ENCODE measurements around the gene PRLH. TPM values are rescaled to one million over a fixed set of nuclear protein-coding genes. Genes with fewer than 3 reads are reported as not detected.

PRLH gene, protein sequence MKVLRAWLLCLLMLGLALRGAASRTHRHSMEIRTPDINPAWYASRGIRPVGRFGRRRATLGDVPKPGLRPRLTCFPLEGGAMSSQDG
- total RNA-seq (2014; rRNA removed; shearing (Covaris generic)): not detected in 2 replicates
- polyA plus RNA-seq (2015; cell fraction: cytosol; rRNA removed): not detected in 2 replicates
- not detected in 2 replicates for polyA plus RNA-seq (2015; cell fraction: nucleus; rRNA removed)

DNA sequence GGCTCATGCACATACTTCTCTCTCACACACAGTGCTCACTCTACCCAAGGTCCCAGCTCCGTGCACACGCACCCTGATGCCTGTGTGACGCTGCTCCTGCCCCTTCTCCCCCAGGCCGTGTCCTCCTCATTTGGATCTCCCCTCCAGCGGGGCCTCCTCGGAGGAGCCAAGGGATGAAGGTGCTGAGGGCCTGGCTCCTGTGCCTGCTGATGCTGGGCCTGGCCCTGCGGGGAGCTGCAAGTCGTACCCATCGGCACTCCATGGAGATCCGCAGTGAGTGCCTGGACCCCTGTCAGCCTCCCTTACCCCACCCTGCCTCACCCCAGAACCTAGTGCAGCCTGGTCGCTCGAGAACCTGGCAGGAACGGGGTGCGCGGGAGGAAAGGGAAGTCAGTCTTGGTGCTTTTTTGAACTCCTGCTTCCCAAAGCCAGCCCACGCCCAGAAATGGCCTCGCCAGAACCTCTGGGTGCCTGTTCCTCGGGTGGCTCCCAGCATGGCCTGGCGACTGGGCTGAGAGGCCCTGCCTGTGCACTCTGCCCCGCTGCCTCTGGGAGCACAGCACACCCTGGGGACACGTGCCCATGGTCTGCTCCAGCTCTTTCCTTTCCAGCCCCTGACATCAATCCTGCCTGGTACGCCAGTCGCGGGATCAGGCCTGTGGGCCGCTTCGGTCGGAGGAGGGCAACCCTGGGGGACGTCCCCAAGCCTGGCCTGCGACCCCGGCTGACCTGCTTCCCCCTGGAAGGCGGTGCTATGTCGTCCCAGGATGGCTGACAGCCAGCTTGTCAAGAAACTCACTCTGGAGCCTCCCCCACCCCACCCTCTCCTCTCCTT is at the start of gene PRLH:
Gene PRLH, plus strand, starts transcription at position 174 of the 835 bp plus-strand sequence. Its CDS starts 0 bp downstream, at position 174.
- in situ Hi-C loops (cut with HindIII; ENCODE audit: low pct_unique_long_range_greater_than_20kb, low sequenced_read_pairs): no loop called here
- no peak for DNase-seq (ENCODE audit: low read depth, low spot score)

DNA sequence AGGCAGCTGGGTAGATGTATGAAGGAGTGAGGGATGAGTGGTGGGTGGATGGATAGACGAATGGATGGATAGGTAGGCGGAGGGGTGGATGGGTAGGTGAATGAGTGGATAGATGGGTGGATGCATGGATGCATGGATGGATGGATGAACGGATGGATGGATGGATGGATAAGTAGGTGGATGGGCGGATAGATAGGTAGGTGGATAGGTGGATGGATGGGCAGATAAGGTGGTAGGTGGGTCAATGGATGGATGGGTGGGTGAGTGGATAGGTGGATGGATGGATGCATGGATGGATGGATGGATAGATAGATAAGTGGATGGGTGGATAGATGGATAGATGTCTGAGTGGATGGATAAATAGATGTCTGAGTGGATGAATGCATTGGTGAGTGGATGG is 49.2 kb upstream of the PRLH start:
- DNase-seq (ENCODE audit: low read depth, low spot score): no peak
- in situ Hi-C loops (cut with HindIII; ENCODE audit: low pct_unique_long_range_greater_than_20kb, low sequenced_read_pairs): no loop called here

DNA sequence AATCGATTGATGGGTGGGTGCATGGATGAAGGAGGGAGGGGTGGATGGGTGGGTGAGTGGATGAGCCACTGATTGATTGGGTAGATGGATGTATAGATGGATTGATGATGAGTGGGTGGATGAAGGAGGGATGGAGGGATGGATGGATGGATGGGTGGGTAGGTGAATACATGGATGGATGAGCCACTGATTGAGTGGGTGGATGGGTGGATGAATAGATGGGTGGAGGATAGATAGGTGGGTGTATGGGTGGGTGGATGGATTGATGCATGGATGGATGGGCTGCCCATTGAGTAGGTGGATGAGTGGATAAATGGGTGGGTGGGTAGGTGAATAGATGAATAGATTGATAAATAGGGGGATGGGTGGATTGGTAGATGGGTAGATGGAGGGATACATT is 48.4 kb upstream of the PRLH start:
- no peak for DNase-seq (ENCODE audit: low read depth, low spot score)
- in situ Hi-C loops (cut with HindIII; ENCODE audit: low pct_unique_long_range_greater_than_20kb, low sequenced_read_pairs): no loop called here

DNA sequence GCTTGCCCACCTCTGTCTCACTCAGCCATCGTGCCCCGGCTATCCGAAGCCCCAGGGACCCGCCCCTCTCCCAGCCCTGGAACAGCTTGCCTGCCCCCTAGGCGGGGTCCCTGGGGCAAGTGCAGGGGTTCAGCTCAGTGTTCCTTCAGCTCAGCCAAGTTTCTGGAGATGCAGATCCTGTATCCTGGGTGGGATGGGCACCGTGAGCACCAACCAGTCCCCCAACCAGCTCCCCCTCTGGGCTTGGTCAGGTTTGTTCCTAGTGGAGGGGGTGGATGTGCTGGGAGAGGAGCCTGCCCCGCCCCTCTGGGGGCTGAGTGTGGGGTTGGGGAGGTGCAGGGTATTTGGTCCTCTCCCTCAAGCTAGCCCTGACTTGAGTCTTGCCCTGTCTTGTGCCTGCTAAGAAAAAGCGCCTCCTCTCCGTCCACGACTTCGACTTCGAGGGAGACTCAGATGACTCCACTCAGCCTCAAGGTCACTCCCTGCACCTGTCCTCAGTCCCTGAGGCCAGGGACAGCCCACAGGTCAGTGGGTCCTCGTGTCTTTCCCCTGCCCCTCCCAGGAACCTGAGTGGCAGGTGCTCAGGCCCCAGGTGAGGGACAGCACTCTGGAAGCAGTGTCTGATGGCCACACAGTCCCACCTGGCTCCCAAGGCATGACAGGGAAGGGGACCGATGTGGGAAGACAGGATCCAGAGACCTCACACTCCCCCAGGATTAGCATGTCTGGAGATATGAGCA is 46.7 kb upstream of the PRLH start:
- no peak for DNase-seq (ENCODE audit: low read depth, low spot score)
- in situ Hi-C loops (cut with HindIII; ENCODE audit: low pct_unique_long_range_greater_than_20kb, low sequenced_read_pairs): no loop called here

DNA sequence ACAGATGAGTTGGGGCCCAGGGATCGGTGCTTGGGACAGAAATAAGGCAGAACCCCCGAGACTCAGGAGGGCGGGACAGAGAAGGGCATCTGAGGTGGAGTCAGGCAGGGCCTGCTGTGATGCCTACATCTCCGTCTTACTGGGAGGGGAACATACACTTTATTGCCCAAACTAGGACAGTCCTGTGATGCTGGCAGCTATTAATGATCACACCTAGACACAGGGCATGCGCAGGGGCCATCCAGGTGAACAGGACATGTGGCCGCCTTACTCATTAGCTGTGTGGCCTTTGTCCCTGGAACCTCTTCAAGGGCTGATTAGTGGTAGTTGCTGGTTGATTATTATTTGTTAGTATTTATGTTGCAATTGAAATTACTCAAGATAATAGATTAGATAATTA is 46.1 kb upstream of the PRLH start:
- in situ Hi-C loops (cut with HindIII; ENCODE audit: low pct_unique_long_range_greater_than_20kb, low sequenced_read_pairs): no loop called here
- no peak for DNase-seq (ENCODE audit: low read depth, low spot score)

DNA sequence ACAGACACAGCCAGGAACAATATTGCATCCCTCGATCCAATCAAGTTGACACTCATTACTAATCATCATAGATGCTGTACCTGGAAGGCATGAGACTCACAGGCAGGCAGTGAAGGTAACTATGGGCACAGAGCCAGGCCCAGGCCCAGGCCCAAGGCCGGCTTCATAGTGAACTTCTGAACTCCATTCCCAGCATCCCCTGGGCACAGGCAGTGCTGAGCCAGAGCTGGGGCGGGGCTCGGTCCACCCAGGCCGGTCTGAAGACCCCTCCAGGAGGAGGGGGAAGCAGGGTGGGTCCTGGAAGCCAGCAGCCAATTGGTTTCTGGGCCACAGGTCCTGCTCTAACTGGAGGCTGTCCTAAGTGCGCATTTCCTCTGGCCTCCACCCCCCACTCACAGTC is 41.7 kb upstream of the PRLH start:
- no peak for DNase-seq (ENCODE audit: low read depth, low spot score)
- in situ Hi-C loops (cut with HindIII; ENCODE audit: low pct_unique_long_range_greater_than_20kb, low sequenced_read_pairs): no loop called here

DNA sequence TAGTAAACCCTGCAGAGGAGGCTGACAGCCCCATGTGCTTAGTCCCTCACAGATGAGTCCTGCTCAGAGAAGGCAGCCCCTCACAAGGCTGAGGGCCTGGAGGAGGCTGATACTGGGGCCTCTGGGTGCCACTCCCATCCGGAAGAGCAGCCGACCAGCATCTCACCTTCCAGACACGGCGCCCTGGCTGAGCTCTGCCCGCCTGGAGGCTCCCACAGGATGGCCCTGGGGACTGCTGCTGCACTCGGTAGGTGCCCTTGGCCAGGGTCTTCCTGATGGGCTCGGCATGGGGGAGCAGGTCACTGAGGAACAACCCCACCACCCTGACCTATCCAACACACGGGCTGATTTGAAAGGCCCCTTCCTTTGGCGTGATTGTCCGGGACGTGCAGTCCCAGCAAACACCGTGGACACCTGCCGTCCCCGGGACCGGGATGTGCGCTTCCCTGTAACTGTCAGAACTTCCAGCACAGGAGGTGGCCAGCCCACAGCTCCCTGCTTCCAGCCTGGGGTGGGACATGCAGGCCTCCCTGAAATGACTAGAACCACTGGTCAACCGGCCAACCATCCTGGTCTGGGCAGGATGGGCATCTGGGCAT is 40.7 kb upstream of the PRLH start:
- no peak for DNase-seq (ENCODE audit: low read depth, low spot score)
- in situ Hi-C loops (cut with HindIII; ENCODE audit: low pct_unique_long_range_greater_than_20kb, low sequenced_read_pairs): no loop called here

DNA sequence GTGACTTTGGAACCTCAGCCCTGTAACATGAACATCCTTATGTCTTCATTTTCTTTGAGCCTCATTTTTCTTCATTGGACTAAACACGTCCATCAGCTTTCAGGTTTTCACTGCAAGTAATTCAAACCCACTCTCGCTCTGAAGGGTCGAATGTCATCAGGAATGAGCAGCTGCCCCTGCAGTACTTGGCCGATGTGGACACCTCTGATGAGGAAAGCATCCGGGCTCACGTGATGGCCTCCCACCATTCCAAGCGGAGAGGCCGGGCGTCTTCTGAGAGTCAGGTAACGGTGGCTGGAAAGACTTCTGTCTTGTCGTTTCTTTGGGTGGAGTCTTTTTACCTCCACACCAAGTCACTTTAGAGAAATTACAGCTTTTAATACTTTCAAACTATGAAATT is 39.1 kb upstream of the PRLH start:
- in situ Hi-C loops (cut with HindIII; ENCODE audit: low pct_unique_long_range_greater_than_20kb, low sequenced_read_pairs): no loop called here
- no peak for DNase-seq (ENCODE audit: low read depth, low spot score)

DNA sequence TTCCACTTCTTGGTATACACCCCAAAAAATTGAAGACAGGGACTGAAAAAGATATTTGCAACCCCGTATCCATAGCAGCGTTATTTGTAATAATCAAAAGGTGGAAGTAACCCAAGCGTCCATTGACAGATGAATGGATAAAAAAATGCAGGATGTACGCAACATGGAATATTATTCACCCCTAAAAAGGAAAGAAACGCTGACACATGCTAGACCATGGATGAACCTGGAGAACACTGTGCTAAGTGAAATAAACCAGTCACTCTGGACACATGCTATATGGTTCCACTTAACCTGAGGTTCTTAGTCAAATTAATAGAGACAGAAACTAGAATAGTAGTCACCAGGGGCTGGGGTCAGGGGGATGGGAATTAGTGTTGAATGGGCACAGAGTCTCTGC is 38.6 kb upstream of the PRLH start:
- DNase-seq (ENCODE audit: low read depth, low spot score): no peak
- in situ Hi-C loops (cut with HindIII; ENCODE audit: low pct_unique_long_range_greater_than_20kb, low sequenced_read_pairs): no loop called here

DNA sequence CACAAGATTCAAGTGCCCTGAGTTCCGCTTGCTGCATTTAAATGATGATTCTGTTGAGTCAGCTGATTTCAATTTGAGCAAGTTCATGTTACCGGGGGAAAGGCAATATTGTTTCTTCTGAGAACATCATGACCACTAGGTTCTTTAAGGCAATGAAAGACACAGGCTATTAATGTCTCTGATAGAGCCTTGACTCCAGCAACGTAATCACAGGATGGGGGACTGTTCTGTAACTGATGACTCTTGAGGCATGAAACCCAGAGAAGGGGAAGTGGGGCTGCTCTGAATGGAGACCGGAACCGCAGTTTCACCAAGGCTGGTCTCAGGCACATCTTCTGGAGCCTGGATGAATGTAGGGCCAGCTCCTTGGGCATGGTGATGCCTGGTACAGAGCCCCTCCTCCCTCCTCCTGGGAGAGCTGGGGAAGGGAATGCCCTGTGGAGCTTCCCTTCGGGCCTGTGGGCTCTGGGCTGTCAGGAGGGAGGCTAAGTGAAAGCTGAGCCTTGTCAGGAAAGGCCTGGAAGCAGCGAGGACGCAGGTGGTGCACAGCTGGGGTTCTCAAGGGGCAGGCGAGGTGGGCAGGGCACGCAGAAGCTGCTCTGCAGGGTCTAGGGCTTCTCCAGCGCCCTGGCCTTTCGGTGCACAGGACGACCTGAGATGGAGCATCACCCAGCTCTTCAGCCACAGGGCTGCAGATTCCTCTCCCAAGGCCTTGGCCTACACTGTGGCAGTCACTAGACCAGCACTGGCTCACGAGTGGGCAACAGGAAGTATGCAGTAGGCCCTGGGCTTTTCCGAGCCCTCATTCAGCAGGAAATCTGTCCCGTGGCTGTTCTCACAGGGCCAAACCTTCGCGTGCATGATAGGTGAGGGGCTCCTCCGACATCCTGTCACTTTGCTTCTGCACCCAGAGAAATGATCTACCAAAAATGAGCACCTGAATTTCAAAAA is 36.6 kb upstream of the PRLH start:
- in situ Hi-C loops (cut with HindIII; ENCODE audit: low pct_unique_long_range_greater_than_20kb, low sequenced_read_pairs): no loop called here
- DNase-seq (ENCODE audit: low read depth, low spot score): no peak

DNA sequence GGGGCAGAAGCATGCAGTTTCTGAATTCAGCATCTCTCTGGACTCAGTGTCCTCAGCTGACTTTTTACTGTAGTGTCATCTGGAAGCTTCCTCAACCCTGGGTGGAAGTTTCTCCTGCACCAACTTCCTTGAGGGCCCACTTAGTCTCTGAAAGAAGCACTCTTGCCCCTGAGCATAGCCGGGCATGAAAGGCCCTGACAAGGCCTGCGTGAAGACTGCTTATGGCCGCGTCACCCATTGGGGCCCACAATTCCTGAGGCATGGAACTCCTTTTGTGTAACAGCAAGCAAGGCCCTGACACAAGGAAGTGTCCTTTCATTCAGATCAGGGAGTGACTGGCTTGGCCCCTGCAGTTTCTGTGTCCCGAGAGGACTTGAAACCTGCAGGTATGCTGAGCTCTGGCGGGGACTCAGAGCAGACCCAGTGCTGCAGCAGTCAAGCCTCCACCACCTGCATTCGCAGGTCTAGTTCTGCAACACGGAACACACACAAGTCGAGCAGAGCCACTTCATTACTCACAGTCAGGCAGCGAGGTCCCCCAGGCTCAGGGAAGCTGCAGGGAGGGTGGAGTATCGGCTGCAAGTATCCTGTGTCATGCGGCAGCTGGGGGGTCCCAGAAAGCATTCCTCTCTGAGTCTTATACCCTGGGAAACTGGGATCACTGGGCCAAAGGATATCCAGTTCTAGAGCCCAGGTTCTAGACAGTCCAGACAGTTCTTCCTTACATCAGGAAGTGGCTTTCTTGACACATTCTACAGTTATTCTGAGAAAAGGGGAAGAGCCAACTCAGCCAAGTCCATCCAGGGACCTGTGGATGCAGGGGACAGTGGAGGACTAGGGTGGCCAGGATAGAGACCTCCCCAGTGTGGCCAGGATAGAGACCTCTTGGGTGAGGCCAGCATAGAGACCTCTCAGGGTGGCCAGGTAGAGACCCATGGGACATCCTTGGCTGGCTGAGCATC is 35.6 kb upstream of the PRLH start:
- in situ Hi-C loops (cut with HindIII; ENCODE audit: low pct_unique_long_range_greater_than_20kb, low sequenced_read_pairs): no loop called here
- DNase-seq (ENCODE audit: low read depth, low spot score): no peak

DNA sequence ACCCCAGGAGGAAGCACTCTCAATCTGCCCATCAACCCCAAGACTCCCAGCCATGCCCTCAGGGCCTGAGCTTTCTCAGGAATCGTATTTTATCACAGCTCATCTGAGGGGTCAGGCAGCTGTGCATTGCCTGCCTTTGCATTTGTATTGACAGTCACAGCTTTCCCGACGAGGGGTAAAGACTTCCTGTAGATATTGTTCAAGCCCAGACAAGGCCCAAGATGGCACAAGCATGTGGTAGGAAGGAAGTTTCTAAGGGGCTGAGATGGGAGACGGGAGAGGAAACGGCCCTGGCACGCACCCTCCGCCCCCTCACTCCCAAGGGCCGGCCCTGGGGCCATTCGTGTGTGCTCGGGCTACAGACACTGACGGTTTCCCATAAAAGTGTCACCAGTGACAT is 34.2 kb upstream of the PRLH start:
- in situ Hi-C loops (cut with HindIII; ENCODE audit: low pct_unique_long_range_greater_than_20kb, low sequenced_read_pairs): no loop called here
- no peak for DNase-seq (ENCODE audit: low read depth, low spot score)

DNA sequence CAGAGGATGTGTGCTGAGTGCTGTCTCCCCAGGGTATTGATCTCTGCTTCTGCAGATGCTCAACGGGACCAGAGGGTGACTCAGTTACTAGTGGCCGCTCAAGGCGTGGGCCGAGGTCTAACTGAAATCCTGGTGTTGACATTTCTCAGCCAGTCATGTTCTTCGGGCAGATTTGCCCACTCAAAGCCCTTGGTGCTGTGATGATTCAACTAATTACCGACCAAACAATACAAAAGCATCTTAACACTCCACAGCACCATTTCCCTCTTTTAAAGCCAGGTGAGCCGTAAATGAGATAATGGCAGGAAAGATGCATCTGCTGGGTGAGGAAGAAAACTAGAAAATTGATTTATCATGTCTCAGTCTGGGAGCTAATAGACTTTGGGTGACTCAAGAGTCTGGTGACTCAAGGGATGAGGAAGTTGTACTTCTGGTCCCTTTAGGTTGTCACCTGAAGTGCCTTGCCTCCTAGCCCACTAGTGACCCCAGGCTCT is 32.7 kb upstream of the PRLH start:
- in situ Hi-C loops (cut with HindIII; ENCODE audit: low pct_unique_long_range_greater_than_20kb, low sequenced_read_pairs): no loop called here
- DNase-seq (ENCODE audit: low read depth, low spot score): no peak

DNA sequence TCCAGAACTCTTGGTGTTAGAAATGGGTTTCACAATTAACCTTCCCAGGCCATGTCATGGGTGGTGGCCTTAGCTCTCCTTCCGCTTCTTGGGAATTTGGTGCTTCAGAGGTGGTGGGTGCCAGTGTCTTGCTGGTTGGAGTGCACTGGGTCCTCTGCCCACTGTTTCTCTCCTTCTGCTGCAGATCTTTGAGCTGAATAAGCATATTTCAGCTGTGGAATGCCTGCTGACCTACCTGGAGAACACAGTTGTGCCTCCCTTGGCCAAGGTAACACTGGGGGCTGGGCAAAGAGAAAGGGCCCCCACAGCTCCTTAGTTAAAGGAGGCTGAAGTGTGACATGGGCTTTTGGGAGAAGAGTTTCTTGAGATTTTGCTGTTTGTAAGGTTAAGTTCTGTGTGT is 32.0 kb upstream of the PRLH start:
- in situ Hi-C loops (cut with HindIII; ENCODE audit: low pct_unique_long_range_greater_than_20kb, low sequenced_read_pairs): no loop called here
- no peak for DNase-seq (ENCODE audit: low read depth, low spot score)

DNA sequence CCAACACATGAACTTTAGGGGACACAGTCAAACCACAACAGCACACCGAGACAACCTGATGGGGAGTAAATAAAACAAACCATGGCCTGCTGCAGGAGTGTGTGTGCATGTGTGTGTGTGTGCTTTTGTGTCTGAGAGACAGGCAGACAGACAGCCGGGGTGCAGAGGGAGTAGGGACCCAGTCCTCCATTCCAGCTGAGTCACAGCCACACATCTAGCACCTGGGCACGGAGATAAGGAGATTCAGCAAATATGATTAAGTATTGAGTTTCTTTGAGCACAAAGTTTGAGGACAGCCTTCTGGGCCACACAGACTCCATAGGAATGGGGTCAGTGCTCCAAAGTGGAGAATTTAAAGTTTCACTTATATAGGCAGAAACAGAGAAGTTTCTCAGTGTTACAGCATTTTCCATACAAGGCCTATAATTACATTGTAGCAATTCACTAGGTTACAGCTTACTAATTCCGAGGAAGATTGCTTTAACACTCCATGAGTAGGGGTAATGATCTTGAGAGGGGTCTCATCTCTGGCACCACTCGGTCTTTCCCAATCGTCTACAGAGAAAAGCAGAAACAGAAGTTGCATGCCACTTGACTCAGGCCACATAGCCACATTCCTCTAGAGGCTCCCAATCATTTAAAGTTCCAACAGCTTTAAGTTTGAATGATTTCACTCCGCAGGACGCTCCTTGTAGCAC is 30.8 kb upstream of the PRLH start:
- no peak for DNase-seq (ENCODE audit: low read depth, low spot score)
- in situ Hi-C loops (cut with HindIII; ENCODE audit: low pct_unique_long_range_greater_than_20kb, low sequenced_read_pairs): no loop called here

DNA sequence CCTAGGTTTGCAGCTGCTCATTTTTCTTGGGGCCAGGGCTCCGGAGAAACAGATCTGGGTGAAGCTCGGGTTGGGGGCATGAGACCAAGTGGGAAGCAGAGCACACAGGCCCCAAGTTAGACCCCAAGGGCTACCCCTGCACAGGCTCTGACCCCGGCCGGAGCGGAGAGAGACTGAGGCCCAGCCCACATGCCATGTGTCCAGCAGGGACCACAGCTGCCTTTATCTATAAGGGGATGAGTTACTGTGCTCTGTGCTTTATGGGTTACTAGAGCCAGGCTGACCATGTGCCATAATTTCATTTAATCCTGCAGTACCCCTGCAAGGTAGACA is 30.3 kb upstream of the PRLH start:
- in situ Hi-C loops (cut with HindIII; ENCODE audit: low pct_unique_long_range_greater_than_20kb, low sequenced_read_pairs): no loop called here
- DNase-seq (ENCODE audit: low read depth, low spot score): no peak
